ENCODE data around the gene CPTP.
A peak's percentile ranks its signal among the peaks of the same experiment; 100 is the strongest.

The CPTP gene

DNA sequence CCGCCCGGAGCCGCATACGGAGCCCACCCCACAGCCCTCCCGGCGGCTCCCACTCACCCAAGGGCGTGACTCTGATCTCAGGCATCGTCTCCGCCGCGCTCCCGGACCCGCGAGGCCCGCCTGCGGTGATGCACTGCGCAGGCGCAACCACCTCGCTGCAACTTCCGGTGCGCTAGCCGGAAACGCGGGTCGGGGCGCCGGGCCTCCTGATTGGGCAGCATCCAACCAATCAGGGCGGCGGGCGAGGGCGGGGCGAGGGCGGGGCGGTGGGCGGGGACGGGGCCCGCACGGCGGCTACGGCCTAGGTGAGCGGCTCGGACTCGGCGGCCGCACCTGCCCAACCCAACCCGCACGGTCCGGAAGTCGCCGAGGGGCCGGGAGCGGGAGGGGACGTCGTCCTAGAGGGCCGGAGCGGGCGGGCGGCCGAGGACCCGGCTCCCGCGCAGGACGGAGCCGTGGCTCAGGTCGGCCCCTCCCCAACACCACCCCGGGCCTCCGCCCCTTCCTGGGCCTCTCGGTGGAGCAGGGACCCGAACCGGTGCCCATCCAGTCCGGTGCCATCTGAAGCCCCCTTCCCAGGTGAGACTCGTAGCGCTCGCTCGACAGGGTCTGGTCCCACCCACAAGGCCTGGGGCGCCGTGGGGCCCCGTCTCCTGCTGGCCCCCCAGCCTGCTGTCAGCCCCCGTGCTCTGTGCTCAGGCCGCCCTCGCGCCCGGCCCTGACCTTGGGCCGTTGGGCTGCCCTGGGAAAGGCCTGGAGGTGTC, at the start of gene CPTP, which contains the start of gene INTS11:
Gene CPTP (plus strand): TSS at position 279 of the 764 bp plus-strand sequence. CDS start 2,109 bp downstream, outside the sequence.
Gene INTS11 (minus strand): TSS at position 137 of the 764 bp plus-strand sequence. CDS start 52 bp downstream, at position 85.
- peak; percentile 87 for DNase-seq

DNA sequence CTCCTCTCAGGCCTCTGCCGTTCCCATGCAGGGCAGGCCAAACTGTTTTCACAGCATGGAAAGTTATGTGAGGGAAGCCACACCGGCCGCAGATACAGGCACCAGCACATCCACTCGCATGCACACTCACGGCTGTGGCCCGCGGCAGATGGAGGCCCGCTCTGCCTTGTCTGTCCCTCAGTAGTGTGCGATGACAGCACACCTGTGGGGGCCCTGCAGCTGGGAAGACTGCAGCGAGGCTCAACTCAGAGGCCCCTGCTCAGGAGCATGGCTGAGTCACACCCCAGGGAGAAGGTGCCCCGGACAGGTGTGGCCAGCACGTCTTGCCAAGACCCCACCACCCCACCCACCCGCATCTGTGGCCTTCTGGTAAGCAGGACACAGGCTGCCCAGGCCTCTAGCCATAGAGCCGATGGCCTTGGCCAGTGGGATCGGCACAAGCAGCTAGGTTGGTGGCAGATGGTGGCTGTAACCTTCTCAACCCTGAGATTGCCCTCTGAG, 49.6 kb upstream of the CPTP start:
- no peak for DNase-seq

DNA sequence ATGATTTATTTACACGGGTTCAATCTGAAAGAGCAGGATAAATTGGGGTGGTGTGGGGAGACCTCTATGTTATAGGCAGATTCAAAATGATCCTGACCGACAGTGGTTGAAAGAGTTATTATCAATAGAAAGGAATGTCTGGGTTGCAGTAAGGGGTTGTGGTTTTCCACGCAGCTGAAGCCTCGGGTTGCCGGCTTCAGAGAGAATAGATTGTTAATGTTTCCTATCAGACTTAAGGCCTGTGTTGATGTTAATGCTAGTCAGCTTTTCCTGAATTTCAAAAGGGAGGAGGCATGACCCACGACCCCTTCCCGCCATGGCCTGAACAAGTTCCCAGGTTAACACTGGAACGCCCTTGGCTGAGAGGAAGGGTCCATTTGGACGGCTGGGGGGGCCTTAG, 48.8 kb upstream of the CPTP start:
- DNase-seq, result no peak

DNA sequence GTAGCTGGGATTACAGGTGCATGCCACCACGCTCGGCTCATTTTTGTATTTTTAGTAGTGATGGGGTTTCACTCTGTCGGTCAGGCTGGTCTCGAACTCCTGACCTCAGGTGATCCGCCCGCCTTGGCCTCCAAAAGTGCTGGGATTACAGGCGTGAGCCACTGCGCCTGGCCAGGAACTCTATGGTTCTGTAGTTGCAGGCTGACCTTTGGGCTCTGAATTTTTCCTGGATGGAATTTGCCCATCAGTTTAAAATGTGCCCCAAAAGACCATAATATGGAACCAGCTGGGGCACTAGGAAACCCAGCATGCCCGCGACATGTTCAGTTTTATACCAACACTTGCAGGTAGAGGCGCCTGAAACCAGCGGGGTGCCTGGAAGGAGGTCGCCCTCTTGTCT, 46.0 kb upstream of the CPTP start:
- no peak for DNase-seq

DNA sequence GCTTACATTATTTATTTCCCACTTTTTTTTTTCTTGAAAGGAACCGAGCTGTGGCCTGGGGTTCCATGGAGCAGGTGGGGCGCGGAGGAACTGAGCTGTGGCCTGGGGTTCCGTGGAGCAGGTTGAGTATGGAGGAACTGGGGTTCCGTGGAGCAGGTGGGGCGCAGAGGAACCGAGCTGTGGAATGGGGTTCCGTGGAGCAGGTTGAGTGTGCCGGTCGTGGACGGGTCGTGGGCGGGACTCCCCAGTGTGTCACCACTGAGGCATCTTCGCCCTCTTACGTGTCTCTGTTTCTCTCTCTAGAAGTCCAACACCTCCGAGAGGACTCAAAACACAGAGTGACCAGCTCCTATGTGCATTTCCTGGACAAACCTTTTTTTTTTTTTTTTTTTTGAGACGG, 45.6 kb upstream of the CPTP start:
- no peak for DNase-seq

DNA sequence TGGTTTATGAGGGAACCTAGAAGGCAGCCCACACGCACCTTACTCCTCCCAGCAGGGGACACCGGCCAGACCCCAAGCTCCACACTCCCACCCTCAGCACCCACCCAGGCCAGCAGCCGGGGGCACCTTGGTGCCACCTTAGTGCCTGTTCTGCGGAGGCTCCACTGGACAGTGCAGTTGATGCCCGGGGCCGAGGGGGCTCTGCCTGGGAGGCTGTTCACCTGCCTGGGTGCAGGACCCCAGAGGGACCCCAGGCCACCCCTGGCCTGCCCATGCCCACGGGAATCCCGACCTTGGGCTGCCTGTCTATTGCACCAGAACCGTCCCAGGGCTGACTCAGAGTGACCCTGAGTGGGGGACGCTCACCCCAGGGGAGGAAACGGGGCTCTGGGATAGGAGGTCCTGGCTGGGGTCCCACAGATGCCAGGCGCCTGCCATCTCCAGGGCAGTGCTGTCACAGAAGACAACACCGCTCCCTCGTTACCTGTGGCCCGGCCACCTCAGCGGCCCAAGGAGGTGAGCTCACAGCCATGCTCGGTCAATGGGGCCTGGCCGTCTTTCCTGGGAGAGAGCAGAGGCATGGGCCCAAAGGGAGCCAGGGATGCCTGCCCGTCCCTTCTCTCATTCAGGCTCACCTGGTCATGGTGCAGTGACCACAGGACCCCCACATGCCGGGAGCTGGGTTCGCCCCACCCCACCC, 43.7 kb upstream of the CPTP start:
- DNase-seq, result no peak

DNA sequence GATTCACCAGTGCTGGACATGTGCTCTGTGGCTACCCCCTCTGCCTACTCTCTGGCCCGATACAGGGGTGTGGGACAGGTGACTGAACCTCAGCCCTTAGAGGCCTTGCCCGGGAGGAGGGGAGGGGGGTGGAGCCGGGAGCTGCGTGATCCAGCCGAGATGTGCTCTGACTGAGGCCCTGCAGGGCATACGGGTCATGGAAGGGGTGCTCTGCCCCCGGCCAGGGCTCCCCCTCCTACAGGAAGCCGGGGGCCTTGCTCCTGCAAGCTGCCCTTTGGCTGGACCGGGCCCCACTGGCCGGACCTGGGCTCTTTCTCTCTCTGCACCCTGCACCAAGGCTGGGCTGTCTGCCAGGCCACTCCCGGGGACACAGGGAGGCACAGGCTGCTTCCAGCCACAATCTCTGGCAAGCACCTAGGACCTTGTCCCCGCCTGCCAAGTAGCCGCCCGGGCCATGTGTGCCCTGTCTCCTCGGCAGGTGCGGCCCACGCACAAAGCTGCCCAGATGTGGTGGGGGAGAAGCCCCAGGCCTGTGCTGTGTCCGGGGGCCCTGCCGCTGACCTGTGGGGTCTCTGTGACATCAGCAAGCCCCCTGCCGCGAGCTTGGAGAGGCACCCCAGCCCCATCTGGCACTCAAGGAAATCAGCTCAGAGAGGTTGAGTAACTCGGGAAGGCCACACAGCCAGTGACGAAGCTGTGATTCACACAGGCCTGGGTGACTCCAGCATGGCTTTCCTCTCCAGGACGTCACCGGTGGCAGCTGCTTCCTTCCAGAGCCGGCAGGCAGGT, 42.9 kb upstream of the CPTP start:
- DNase-seq, result no peak

DNA sequence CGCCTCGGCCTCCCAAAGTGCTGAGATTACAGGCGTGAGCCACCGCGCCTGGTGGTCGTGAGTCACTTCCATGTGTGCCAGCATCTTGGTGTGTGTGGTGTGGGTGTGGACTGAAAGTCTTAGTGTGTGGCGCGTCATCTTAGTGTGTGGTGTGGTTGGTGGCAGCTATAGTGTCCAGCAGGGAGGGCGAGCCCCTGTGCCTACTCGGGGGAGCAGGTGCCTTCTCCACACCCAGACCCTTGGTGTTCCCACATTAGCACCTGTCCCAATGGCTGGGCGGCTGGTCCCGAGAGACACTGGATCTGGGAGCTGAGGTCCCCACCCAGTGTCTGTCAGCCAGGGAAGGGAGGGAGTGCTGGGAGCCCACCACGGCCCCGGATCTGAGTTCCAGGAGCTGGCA, 41.6 kb upstream of the CPTP start:
- DNase-seq, result no peak

DNA sequence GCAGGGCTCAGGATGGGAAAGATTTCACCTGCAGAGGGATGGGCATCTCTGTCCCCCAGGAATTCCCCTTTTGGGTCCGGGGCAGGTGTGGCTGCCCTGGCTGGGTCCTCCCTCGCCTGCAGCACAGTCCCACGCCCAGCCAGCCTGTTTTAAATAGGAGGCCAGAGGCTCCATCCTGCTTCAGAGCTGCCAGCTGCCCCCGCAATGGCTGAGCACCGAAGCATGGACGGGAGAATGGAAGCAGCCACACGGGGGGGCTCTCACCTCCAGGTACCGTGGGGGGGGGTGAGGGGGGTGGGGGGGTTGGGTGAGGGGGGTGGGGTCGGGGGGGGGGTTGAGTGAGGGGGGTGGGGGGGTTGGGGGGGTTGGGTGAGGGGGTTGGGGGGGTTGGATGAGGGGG, 40.8 kb upstream of the CPTP start:
- no peak for DNase-seq

DNA sequence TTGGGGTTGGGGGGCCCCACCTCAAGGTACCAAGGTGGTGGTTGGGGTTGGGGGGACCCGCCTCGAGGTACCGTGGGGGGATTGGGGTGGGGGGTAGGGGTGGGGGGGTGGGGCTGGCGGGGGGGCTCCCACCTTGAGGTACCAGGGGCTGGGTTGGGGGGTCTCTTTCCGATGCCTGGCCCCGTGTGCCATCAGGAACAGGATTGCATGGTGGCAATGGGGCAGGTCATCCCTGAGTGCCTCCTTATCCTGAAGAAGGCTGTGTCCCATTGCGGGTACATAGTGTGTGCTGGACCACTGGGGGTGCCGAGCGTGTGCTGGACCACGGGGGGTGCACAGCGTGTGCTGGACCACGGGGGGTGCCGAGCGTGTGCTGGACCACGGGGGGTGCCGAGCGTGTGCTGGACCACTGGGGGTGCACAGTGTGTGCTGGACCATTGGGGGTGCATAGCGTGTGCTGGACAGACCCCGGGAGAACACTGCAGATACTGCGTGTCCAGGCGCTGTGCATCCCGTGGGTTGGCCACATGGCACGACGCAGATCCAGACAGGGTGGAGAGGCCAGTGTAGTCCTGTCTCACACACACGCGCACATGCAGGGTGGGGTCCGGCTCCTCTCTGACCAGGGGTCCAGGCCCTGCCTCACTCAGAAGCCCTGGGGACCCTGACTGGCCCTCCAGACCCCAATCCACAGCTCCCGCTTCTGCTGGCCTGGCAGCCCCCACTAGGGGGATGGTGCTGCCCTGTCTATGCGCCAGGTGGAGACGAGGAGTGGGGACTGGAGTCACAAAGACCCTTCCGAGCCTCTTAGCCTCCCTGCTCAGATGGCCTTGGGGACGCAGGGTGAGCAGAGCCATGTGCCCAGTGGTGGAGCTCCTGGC, 40.1 kb upstream of the CPTP start:
- DNase-seq, result no peak

DNA sequence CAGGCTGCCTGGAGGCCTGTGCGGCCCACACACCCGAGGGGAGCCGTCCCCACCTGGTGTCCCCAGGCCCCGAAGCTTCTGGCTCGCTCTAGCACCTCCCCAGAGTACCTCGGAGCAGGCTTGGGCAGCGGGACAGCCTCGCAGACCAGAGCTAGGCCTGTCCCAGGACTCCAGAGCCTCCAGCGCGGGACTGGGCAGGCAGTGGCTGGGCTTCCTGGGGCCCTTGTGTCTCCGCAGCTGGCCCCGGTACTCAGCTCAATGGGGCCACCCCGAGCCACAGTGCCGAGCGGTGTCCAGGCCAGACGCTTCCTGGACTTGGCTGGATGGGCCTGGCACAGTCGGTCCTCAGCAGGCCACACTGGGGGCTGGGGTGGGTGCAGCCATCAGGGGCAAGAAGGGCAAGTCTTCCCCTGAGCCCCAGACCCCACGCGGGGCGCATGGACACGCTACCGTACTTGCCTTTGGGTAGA, 39.5 kb upstream of the CPTP start:
- no peak for DNase-seq

DNA sequence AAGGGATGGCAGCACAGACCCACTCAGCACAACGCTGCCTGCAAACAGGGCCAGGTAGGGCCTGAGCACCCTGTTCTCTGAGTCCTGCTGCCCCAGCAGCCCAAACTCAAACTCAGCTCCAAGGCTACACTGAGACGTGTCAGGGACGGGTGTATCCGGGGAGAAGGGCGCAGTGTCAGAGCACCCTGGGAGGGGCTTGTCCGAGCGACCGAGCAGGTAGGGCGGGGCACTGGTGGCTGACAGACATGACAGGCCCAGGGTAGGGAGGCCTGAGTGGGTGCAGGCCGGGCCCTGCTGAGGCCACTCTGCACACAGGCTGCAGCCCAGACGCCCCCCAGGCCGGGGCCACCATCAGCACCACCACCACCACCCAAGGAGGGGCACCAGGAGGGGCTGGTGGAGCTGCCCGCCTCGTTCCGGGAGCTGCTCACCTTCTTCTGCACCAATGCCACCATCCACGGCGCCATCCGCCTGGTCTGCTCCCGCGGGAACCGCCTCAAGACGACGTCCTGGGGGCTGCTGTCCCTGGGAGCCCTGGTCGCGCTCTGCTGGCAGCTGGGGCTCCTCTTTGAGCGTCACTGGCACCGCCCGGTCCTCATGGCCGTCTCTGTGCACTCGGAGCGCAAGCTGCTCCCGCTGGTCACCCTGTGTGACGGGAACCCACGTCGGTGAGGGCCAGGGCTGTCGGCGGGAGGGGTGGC, 38.8 kb upstream of the CPTP start:
- no peak for DNase-seq

DNA sequence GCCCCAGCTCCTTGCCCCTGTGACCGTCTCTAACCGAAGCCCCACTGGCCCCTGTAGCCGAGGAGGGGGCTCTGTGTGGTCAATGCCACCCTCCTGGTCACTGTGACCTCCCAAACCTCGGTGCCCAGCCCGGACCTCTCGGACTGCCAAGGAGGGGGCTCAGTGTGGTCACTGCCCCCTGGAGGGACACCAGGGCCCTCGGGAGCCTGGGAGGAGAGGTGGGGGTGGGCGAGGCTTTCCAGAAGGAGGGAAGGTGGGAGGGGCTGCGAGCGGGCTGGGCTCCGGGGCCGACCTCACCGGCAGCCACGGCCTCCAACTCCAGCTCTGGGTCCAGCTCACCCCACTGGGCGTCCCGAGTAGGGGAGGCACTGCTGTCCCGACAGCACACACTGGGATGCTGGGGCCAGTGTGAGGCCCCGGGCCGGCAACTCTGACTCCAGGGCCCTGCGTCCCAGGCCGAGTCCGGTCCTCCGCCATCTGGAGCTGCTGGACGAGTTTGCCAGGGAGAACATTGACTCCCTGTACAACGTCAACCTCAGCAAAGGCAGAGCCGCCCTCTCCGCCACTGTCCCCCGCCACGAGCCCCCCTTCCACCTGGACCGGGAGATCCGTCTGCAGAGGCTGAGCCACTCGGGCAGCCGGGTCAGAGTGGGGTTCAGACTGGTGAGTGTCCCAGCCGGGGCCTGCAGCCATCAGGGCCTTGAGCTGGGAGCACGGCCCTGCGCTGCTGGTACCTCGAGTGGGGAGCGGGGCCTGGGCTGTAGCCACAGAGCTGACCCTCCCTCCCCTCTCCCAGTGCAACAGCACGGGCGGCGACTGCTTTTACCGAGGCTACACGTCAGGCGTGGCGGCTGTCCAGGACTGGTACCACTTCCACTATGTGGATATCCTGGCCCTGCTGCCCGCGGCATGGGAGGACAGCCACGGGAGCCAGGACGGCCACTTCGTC, 38.0 kb upstream of the CPTP start:
- DNase-seq, result no peak

DNA sequence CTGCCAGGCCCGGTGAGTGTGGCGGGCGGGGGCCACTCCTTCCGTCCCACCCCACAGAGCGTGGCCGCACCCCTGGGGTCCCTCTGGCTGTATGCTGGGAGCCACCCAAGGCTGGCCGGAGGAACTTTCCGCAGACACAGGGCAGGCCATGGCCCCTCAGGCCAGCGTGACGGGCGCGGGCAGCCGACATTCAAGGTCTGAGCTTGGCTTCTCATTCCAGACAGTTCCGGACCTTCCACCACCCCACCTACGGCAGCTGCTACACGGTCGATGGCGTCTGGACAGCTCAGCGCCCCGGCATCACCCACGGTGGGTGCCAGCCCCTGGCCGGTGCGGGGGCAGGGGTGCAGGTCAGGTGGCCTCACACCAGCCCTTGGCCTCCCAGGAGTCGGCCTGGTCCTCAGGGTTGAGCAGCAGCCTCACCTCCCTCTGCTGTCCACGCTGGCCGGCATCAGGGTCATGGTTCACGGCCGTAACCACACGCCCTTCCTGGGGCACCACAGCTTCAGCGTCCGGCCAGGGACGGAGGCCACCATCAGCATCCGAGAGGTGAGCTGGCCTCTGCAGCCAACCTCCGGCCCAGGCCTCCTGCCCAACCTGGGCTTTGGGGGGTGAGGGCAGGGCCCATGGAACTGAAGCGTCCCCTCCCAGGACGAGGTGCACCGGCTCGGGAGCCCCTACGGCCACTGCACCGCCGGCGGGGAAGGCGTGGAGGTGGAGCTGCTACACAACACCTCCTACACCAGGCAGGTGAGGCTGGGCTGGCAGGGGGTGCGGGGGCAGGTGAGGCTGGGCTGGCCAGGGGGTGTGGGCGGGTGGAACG, 37.1 kb upstream of the CPTP start:
- no peak for DNase-seq

DNA sequence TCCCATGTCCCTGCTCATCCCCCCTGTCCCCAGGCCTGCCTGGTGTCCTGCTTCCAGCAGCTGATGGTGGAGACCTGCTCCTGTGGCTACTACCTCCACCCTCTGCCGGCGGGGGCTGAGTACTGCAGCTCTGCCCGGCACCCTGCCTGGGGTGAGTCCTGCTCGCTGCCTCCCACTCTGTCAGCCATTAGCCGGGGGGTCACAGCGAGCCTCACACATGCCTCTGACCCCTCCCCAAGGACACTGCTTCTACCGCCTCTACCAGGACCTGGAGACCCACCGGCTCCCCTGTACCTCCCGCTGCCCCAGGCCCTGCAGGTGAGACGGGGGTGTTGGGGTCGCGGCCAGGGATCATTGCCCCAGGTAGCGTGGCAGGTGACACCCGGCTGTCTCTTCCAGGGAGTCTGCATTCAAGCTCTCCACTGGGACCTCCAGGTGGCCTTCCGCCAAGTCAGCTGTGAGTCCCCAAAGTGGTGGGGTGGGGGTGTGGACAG, 34.3 kb upstream of the CPTP start:
- DNase-seq, result peak; percentile 12

DNA sequence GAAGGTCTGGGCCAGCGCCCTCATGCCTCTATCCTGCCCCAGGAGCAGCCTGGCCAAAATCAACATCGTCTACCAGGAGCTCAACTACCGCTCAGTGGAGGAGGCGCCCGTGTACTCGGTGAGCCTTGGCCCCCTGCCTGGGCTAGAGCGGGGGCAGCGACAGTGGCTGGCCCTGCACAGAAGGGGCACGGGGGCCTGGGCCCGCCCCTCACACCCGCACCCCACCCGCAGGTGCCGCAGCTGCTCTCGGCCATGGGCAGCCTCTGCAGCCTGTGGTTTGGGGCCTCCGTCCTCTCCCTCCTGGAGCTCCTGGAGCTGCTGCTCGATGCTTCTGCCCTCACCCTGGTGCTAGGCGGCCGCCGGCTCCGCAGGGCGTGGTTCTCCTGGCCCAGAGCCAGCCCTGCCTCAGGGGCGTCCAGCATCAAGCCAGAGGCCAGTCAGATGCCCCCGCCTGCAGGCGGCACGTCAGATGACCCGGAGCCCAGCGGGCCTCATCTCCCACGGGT, 33.5 kb upstream of the CPTP start:
- peak; percentile 41 for DNase-seq

DNA sequence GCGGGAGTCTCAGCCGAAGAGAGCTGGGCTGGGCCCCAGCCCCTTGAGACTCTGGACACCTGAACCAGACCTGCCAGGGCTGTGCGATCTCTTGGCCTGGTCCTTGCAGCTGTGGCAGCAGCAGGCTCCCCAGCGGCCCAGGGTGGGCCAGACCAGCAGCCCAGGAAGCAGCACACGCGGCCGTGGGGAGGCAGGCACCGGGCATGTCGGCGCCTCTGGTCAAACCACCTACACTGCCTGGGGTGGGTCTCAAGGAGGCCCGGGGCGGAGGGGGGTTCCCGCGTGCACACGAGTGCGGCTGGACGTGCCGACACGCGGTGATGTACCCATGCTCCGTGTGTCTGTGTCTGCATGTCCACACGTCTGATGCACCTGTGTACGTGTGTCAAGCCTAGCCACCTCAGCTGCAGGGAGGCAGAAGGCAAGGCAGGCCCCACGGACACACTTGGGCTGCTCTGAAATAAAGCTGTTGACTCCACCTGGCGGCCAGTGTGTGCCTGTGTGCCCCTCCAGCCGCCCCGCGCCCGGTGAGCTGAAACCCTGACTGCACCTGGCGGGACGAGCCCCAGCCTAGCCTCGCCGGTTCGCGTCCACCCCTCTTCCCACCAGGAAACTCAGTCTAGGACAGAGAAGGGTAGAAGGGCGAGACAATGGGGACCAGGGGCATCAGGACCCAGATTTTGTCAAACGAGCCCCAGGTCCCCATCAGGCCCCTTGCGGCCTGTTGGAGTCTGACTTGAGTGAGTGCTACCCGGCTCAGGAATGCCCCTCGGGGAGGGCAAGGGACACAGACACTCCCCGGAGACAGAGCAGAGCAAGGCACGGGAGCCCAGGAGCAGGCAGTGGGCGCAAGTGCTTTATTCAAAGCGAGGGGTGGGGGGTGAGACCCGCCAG, 32.8 kb upstream of the CPTP start:
- peak; percentile 44 for DNase-seq

DNA sequence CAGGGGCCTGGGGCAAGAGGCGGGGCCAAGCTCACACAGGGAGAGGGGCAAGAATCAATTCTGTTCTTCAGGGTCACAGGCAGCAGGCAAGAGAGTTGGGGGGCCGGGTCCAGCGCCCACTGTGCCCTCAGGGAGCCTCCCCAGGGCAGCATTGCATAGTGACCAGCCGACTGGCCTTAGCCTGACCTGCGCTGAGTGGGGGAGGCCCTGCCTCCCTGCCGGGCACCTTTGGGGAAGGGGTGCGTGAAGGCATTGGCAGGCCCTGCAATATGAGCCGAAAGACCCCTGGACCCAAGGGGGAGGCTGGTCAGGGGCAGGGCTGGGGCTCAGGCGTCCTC, 32.2 kb upstream of the CPTP start:
- no peak for DNase-seq
